ENCODE data around the gene MYO1D.
"Not testable (repeated sequence)": the region's sequence is repeated elsewhere in the genome, so short reads cannot be mapped to it uniquely, and the experiment has no call there.

The MYO1D gene

DNA sequence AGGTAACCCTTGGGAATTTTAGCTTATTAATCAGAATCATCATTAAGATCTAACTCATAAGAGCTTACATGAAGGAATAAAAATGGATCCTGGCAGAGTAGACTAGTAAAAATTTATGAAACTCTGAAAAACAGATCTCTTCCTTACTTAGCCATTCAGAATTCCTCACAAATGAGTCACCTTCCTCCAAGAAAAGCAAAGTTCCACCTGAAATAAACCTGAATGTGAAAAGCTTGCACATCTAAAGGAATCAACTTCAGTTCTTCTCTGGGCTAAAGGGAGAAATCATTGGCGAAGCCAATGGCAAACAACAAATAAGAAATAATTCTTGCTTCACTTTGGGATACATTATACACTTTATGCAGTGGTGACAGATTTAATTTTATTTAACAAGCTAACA is 22.7 kb downstream of the MYO1D start:
- no peak for DNase-seq

GRCh38 chr17:32852811-32853210 is 24.1 kb downstream of the MYO1D start:
- DNase-seq: no peak

DNA sequence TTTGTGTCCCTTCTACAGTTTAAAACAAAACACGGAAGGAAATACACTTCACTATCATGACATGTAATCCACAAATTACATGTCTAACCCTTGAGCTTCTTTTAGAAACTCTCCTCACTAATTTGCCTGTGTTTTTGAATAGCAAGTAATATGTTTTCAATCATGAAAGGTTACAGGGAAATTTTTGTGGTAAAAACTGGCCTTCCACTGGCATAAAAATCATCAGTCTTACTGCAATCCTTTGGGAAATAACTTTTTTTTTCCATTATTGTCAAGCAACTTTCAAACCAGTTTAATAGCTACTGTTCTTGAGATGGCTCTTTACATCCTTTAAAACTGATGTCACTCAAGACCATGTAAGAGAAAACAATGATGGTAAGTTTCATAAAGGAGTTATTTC is 27.0 kb downstream of the MYO1D start:
- no peak for DNase-seq

DNA sequence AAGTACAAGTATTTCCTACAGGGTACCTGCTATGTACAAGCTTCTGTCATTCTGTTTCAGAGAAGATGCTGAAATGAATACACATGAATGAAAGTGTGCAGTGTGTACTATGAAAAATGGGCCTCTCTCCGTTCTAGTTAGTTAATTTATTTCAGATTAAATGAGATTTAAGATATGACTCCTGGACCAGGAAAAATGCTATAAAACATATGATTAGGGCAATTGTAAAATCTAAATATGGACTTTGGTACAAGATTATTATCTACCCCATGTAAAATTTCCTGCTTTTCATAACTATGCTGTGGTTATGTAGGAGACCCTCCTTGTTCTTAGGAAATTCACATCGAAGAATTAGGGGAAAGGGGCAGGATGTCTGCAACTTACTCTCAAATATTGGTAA is 28.9 kb downstream of the MYO1D start:
- no peak for DNase-seq

- DNase-seq: no peak
Measured at GRCh38 chr17:32846143-32846542, 30.8 kb downstream of the MYO1D start.

DNA sequence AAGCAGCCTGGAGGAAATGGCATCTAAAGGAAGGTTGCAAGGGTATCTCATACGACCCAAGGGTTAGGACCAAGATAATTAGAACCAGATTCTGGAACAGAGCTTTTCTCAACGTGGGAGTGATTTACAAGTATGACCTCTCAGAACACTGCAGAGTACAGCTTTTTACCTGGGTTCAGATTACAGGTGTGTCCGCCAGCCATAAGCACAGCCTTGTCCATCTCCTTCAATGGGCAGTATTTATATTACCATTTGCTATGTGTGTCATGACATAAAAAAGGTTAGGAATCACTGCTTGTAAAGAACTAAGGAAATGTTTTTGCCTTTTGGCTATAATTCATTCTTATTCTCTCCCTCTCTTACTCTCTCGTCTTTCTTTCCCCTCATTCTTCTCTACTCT is 36.7 kb downstream of the MYO1D start:
- no peak for DNase-seq

DNA sequence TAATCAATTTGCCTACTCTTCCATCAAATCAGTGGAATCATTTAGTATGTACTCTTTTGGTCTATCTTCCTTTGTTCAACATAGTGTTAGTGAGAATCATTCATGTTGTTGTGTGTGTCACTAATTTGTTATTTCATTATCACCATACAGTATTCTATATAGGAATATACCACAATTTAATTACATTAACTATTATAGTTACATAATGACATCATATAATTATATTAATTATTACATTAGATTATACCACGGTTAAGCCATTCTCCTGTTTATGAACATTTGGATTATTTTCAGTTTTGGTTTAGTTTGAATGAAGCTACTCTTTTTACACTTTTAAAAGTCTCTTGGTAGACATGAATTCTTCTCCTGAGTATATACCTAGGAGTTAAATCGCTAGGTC is 40.4 kb downstream of the MYO1D start:
- no peak for DNase-seq

DNA sequence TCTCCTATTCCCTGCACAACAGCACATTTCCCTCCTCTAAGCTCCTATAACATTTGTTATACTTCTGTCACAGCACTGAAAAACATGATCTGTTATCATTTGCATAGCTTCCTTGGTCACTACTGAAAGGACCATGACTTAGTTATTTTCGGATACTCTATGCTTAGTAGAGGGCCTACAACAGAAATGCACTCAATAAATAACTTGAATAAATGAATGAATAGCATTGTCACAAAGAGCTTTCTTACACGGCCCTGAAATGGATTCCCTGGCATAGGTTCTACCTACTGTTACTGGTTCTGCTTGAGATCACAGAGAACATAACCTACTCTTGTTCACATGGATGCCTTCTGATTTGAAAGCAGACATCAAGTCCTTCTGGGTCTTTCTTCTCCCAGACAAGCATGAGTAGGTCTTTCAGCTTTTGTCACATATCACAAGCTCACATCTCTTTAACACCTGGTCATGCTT is 41.6 kb downstream of the MYO1D start:
- no peak for DNase-seq

DNA sequence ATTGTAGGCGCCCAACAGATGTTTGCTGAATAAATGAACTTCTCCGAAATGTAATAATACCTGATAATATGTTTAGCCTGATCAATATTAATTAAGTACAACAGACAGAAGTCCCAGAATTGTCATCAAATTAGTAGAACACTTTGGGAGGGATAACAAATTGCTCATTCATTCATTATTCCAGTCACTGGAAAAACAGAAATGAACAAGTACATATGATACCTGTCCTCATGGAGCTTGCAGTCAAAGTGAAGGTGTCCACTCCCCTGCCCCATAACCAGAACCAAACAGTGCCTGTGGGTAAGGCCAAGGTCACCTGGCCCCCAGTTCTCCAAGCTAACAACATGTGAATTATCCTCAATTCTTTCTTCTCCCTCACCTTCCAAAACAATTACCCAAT is 42.8 kb downstream of the MYO1D start:
- no peak for DNase-seq

GRCh38 chr17:32833526-32833925 is 43.4 kb downstream of the MYO1D start:
- DNase-seq: no peak

DNA sequence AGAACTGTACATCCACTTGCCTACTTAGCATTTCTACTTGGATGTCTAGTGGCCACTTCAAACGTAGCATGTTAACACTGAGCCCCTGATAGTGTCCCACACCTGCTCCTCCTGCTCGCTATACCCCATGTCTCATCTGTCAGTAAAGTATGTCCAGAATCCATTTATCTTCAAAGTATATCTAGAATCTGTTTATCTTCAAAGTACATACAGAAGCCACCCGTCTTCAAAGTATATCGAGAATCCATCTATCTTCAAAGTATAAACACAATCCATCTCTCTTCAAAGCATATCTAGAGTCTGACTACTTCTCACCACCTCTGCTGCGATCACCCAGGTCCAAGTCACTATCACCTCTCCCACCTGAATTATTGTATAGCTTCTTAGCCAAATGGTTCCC is 43.8 kb downstream of the MYO1D start:
- DNase-seq: no peak

- no peak for DNase-seq
Measured at GRCh38 chr17:32831627-32832243, 45.2 kb downstream of the MYO1D start.

- DNase-seq: no peak
Measured at GRCh38 chr17:32831223-32831622, 45.7 kb downstream of the MYO1D start.

DNA sequence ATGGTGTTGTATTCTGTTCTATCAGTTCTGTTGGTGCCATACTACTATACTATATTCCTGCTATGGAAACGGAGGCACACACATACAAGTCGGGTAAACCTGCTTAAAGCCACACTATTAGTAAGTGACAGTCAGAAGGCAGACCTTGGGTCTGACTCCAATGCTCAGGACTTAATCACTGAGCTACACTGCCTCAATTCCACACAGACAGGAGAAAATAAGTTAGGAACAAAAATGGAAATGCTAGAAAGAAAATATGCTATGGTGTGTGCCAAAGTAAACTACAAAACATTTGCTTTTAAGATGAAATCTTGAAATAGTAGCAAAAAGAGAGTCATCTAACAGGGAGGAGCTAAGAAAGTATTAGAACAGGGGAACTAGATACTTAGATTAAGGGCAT is 48.1 kb downstream of the MYO1D start:
- DNase-seq: no peak

GRCh38 chr17:32827227-32827626 is 49.7 kb downstream of the MYO1D start:
- no peak for DNase-seq

GRCh38 chr17:32826076-32826475 is 50.8 kb downstream of the MYO1D start:
- no peak for DNase-seq

- DNase-seq: no peak
Measured at GRCh38 chr17:32824334-32824733, 52.6 kb downstream of the MYO1D start.

- no peak for DNase-seq
Measured at GRCh38 chr17:32822996-32823395, 53.9 kb downstream of the MYO1D start.

DNA sequence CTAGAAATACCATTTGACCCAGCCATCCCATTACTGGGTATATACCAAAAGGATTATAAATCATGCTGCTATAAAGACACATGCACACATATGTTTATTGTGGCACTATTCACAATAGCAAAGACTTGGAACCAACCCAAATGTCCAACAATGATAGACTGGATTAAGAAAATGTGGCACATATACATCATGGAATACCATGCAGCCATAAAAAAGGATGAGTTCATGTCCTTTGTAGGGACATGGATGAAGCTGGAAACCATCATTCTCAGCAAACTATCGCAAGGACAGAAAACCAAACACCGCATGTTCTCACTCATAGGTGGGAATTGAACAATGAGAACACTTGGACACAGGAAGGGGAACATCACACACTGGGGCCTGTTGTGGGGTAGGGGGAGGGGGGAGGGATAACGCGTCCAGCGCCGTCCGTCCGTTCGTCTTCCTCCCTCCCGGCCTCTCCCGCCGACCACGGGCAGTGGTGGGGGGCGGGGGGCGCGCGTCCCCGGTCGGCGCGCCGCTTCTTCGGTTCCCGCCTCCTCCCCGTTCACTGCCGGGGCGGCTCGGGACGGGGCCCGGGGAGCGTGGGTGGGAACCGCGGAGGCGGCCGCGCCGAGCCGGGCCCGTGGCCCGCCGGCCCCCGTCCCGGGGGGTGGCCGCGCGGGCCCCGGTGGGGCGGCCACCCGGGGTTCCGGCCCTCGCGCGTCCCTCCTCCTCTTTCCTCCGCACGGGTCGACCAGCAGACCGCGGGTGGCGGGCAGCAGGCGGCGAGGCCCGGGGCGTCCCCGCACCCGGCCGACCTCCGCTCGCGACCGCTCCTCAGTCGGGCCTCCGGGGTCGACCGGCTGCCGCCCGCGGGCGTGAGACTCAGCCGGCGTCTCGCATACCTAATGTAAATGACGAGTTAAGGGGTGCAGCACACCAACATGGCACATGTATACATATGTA is 54.7 kb downstream of the MYO1D start:
- DNase-seq: not testable (repeated sequence)

DNA sequence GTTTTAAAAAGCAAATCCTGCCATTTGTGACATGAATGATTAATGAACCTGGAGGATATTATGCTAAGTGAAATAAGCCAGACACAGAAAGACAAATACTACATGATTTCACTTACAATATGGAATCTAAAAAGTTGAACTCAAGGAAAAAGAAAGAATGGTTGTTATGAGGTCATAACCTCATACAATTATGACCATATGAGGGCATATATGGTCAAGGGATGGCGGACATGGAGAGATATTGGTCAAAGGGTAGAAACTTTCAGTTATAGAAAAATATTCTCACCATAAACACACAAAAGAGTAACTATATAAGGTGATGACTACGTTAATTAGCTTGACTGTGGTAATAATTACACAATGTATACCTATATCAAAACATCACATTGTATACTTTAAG is 56.5 kb downstream of the MYO1D start:
- no peak for DNase-seq

DNA sequence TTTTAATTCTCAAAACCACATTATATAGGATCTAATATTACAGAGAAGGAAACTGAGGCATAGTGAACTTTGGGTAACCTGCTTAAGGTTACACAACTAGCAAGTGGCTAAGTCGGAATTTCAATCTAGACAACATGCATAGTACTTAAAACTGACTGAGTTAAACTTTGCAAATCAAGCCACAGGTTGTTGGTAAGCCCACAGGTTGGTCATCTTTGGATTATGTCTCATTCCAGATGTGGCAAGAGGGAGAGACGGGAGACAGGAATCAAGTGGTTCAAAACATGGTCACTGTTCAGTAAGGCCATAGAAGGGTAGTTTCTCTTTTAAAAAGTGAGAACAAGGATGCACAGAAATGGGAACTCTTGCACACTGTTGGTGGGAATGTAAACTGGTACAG is 57.1 kb downstream of the MYO1D start:
- DNase-seq: no peak

DNA sequence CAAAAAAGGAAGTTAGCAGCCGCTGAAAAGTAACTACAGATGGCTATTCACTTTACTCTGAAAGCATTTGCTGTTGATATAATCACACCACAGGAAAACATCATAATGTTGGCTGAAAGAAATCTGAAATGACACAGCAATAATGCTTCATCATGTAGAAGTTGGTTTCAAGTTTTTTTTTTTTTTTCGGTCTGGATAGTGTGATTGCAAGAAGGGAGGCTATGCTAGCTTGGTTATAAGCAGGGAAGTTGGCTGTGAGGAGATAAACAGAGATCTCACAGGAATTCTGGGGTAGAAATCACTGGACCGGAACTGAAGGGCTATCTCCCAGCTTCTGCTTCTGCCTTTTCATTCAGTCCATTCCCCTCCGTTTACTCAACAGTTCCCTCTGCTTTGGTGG is 57.9 kb downstream of the MYO1D start:
- DNase-seq: peak; percentile 28

DNA sequence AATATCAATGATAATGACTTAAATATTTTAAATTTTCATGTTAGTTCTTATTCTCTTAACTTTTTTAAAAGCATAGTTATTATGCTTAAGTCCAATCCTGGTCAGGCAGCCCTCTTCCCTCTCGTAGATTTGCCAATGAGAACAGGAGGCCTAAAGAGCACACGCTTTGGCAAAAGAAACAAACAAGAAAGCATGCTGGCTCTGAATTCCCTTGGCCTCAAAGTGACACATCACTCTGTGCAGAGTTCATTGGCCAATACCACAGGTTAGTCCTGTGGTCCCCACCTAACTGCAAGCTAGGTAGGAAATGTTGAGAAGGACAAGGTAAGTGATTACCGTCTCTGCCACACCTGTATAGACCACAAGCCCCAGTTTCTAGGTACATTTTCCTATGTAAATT is 61.5 kb downstream of the MYO1D start:
- DNase-seq: no peak

DNA sequence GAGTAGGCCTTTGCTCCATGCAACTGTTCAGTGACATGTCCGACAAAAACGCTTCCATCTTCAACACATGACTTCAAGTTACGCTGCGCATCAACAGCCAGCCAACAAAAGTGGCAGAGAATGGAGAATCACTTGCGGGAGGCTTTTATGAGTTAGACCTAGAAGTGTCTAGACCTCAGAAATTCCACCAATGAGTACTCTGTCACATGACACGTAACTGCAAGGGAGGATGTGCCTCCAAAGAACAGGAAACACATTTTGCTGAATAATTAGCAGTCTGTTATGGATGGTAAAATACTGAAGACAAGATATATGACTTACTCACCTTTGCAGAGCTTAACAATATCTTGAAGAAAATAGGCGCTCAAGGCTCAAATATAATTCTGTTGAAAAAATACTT is 62.1 kb downstream of the MYO1D start:
- DNase-seq: peak; percentile 73
